OCI-LY7 (cell line): Measurements from ENCODE around the gene SPECC1L.

Source experiments
- CTCF ChIP-seq: fragments of 200-600 bp; sonication (generic); conservative IDR thresholded peaks from 2 replicates; pipeline ENCODE4 v1.5.1; 2014; ENCODE audit warnings: mild to moderate bottlenecking, antibody characterized with exemption, low read length, moderate library complexity, mixed read lengths
- EZH2phosphoT487 ChIP-seq: fragments of 200-600 bp; sonication (generic); IDR thresholded peaks from 2 replicates; pipeline ENCODE4 v1.6.1; 2018; ENCODE audit warnings: low read depth, borderline replicate concordance, mild to moderate bottlenecking, mixed run types, antibody characterized with exemption, low read length, moderate library complexity, mixed read lengths

- no peak for TF ChIP-seq CTCF
- no peak for TF ChIP-seq EZH2phosphoT487
Observed at GRCh38 chr22:24429411-24430365, 159.1 kb downstream of the SPECC1L start.
